Measurements from ENCODE around the gene SLC25A25.
"Not testable (repeated sequence)": the region's sequence is repeated elsewhere in the genome, so short reads cannot be mapped to it uniquely, and the experiment has no call there.

SLC25A25 gene

DNA sequence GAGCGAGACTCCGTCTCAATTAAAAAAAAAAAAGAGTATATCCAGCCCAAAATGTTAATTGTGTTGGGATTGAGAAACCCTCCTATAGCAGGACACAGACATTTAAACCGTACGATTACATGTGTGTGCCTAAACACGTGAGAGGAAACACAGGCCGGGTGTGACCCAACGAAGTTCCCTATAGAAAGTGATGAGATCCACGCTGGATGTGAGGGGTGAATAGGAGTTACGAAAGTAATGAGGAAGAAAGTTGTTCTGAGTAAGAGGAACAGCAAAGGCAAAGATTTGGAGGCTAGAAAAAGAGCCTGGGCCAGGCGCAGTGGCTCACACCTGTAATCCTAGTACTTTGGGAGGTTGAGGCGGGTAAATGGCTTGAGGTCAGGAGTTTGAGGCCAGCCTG lies 14.5 kb upstream of the SLC25A25 start:
- DNase-seq, result no peak

DNA sequence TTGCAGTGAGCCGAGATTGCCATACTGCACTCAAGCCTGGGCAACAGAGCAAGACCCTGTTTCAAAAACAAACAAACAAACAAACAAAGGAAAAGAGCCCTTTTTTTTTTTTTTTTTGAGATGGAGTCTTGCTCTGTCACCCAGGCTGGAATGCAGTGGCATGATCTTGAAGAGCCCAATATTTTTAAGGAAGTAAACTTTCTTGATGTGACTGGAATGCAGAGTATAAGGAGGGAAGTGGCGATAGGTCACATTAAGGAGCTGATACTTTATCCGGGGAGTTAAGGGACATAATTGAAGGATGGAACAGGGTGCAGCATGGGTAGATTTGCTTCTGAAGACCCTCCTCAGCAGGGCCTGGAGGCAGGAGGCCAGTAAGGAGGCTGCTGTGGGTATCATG lies 13.9 kb upstream of the SLC25A25 start:
- DNase-seq, result no peak

GRCh38 chr9:128055344-128056040 lies 12.5 kb upstream of the SLC25A25 start:
- DNase-seq, result no peak

DNA sequence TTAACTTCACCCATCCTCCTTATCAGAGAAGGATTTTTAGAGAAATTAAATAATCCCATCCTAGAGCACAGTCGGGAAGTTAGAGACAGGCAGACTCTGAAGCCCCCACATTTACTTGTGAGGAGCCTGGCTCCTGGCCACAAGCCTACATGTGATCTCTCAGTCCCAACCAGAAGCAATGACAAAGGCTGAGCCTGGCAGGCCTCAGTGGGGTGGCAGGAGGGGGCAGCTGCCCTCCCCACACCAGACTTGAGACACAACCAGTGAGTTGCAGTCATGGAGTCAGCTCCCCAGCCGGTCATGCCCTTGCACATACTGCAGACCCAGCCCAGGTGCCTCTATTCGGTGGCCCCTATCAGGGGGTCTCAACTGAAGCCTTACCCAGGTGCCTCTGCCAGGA lies 11.9 kb upstream of the SLC25A25 start:
- DNase-seq, result no peak

DNA sequence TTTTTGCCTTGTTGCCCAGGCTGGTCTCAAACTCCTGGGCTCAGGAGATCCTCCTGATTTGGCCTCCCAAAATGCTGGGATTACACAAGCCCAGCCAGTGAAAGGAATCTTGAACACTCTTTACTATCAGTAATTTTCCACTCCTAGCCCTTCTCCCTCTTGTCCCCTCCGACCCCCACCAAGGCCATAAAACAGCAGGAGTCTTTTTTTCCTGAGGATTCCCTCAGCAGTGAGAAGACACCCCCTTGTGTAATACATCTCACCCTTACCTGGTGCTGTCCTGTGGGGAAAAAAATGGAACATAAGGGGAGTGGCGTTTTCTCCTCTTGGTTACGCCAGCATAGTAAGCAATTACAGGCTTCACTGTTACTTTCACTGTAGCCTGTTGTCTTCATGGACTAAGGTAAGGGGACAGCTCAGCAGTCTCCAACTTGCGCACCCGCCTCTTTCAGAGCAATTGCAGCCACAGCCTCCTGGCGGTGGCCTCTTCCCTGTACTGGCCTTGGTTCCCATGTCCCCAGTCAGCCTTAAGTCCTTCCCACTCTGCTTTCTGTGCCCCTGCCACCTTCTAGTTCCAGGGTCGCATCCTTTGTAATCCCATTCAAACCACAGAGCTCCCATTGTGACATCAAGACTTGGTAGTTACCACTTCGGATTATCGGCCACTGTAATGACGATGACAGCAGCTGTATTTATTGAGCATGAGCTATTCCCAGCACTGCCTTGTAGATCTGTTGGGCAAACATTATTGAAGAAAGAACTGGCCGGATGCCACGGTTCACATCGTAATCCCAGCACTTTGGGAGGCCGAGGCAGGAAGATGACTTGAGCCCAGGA lies 10.9 kb upstream of the SLC25A25 start:
- DNase-seq, result no peak

DNA sequence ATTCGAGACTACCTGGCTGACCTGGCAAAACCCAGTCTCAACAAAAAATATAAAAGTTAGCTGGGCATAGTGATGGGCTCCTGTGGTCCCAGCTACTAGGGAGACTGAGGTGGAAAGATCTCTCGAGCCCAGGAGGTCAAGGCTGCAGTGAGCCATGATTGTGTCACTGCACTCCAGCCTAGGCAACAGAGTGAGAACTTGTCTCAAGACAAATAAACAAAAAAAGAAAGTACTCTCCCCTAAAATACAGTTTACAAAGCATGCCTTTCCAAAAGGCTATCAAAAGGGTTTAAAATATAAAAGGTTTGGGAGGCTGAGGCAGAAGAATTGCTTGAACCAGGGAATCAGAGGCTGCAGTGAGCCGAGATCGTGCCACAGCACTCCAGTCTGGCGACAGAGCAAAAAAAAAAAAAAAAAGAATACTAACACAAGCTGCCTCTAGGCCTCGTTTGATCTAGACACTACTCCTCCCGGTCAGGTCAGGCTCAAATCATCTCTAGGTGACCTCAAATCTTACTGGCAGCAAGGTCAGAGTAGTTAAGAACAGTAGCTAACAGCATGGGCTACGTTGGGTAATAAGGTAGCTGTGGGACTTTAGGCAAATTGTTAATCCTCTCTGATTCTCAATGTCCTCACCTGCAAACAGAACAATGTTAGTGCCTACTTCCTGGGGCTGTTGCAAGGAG lies 10.2 kb upstream of the SLC25A25 start:
- no peak for DNase-seq

DNA sequence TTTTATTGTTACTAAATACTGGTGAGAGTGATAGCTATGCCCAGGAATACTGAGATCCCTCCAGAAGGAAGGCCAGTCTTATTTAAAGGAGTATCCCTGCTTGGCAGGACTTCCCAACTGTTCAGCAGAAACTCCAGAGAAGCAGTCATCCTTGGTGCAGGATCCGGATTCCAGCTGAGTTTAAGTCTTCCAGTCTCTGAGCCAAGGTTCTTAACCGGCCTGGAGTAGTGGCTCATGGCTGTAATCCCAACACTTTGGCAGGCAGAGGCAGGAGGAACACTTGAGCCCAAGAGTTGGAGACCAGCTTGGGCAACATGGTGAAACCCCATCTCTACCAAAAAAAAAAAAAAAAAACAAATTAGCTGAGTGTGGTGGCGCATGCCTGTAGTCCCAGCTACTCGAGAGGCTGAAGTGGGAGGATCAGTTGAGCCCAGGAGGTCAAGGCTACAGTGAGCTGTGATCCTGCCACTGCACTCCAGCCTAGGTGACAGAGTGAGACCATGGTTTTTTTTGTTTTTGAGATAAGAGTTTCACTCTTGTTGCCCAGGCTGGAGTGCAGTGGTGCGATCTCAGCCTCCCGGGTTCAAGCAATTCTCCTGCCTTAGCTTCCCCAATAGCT lies 8.6 kb upstream of the SLC25A25 start:
- DNase-seq, result no peak

DNA sequence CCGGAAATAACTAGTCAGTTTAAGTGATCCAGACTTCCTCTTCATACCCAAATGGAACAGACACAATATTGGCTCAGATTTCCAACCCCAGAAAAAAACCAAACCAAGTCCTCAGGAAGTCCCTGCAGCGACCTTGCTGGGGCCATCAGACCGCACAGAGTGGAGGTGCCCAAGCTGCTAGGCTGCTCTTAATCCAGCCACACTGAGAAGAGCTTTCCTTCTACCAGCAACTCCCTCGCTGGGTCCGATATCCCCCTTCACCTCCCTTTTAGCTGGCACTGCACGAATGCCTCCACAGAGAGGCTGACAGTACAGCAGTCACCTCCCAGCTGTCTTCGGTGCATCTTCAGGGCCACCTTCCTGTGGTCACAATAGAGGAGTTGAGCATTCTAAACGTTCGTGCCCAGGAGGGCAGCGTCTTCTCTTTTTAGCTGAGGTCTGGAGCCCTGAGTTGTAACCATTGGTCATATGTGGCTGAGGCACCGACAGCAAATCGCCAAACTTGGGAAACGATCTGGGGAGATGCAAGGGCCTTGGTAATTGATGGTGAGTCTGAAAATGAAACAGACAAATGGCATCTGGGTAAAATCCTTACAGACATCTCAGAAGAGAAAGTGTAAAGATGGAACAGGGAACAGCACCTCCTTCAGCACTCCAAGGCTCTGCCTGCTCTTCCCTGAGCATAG lies 6.6 kb upstream of the SLC25A25 start:
- no peak for DNase-seq

GRCh38 chr9:128062279-128062678 lies 5.8 kb upstream of the SLC25A25 start:
- DNase-seq, result no peak

GRCh38 chr9:128062846-128063831 lies 4.9 kb upstream of the SLC25A25 start:
- no peak for DNase-seq

DNA sequence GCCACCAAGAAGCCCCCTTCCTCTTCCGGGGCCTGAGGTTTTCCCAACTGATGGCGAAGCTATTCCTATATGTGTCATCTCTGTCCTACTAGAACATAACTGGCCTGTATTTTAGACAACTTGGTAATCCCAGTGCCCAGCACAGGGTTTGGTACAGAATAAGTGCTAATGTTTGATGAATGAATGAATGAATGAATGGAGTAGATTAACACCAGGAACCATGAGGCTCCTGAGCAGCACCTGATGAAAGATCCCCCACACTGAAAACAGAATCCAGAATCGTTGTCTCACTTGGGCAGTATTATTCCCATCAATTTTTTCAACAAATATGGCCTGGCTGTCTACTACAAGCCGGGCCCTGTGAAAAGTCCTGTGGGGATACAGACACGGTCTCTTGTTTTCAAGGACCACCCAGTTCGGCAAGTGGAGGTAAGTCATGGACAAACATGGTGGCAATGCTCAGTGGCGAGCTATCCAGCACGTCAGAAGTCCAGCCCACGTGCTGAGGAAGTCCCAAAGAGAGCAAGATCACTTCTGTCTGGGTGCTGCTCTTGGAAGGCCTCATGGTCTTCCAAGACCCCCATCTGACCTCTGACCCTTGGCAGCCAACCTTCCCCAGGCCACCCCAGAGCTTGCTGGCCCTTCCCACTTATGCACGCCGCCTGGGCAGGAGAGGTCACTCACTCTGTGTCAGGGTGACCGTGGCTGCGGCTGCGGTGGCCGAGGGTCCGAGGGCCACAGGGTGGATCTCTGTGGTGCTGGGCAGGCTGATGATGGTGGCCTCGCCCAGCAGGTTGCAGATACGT lies 1.9 kb upstream of the SLC25A25 start:
- no peak for DNase-seq

- DNase-seq, result peak; percentile 94
These were observed 1.1 kb upstream of the SLC25A25 start, which contains the start of gene NAIF1 for GRCh38 chr9:128066713-128067644. NAIF1 (minus strand) TSS chr9:128067320; CDS start chr9:128067101, 219 bp downstream.

DNA sequence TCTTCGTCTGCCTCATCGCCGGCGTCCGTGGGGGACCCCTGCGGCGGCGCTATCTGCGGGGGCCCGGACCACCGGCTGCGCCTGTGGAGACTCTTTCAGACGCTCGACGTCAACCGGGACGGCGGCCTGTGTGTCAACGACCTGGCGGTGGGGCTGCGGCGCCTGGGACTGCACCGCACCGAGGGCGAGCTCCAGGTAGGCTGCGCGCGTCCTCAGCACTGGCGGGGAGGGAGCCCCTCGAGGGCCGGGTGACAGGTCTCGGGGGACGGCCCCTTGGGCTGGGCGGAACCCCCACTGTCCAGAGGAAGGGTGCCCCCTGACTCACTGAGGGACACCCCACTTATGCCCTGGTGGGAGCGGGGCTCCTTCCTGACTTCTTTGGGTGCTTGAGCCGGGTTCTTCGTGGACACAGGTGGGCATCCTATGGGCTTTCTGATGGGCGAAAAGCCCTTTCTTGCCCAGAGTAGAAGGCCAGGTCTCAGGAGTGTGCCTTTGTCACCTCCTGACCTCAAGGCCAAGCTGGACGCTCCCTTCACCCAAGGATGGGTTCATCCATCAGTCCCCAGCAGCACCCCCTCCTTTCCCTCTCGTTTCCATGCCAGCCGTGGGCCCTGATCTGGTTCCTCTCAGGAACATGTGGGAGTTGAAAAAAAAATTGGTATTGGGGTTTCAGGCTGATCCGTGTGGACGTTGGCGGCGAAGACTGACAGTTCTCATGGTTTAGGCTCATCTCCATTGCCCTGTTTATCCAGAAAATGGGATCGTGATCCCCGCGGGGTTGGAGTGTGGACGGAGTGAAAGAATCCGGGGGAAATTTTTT lies 564 bp downstream of the SLC25A25 start:
- DNase-seq, result no peak

- no peak for DNase-seq
These were observed 2.8 kb downstream of the SLC25A25 start for GRCh38 chr9:128070874-128071273.

GRCh38 chr9:128071475-128071874 lies 3.4 kb downstream of the SLC25A25 start:
- not testable (repeated sequence) for DNase-seq

DNA sequence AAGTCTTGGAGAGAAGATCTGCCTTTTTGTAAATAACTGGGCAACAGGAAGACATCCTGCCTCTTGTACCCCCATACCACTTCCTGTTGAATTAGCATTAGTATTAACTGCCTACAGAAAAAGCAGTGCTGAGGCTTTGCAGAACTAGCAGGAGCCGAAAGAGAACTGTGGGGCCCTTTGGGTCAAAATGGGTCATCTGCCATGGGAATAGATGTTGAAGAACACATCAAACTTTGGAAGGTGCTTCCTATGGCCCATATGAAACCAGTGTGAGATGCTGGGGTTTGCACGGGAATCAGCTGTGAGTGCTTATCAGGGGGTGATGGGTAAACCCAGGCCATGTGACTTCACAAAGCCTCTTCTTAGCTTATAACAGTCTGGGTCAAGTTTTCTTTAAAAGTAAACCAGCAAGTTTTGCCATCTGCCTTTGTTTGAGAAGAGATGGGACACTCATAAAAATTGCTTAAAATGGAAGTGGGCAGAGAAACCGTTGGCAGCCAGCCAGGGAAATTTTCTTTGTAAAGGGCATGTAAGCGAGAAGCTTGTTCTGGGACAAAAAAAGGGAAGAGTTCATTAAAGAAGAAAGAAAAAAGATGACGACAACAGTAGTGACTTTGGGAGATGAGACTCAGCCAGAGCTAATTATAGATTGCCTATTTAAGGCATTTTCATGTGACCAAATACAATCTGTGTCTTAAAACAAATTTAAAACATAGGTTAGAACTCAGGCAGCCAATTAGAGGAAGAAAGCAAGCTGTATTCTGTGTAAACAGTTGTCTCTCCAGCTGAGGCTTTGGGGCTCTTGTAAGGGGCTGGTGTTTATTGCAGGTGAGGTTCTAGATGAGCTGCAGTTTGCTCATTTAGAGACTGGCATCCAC lies 4.4 kb downstream of the SLC25A25 start:
- DNase-seq, result no peak

DNA sequence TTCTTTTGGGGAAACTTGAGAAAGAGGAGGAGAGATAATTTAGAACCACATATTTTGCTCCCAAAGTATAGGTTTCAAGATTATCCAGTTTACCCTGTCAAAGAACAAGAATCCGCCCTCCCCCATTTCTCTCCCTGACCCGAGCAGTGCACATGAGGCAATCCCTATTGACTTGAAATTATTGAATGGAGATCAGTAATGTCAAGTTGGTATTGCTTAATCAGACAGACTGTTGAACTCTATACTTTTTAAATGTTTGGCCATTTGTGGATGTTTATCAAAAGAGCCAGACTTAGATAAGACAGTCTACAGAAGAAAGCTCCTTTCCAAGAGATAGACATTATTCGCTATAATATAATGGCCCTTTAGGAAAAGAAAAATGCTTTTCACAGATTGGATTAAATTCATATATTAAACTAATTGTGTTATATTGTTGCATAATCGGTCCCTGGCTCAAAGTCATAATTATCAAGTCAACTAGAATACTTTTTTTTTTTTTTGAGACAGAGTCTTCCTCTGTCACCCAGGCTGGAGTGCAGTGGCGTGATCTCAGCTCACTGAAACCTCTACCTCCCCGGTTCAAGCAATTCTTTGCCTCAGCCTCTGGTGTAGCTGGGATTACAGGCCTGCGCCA lies 5.3 kb downstream of the SLC25A25 start:
- no peak for DNase-seq
